H1 (cell line): ENCODE results near the gene TEX101. TPM values are rescaled to one million over a fixed set of nuclear protein-coding genes. Genes with fewer than 3 reads are reported as not detected.

Source experiments
- CTCF ChIA-PET: fragments of 300-600 bp; sonication (Branson Sonifier 250); formaldehyde crosslinking; loops from one replicate; lab custom pipeline; 2021; ENCODE audit not compliant: partially characterized antibody; lab: Charles Lee
- POLR2A ChIA-PET: fragments of 300-600 bp; sonication (Branson Sonifier 250); formaldehyde crosslinking; loops from one replicate; lab custom pipeline; 2021; ENCODE audit warnings: inconsistent platforms; ENCODE audit not compliant: partially characterized antibody; lab: Charles Lee
- DNase-seq, 2 experiments: peaks; one replicate each; pipeline versions ENCODE4 v3.0.0 to v3.0.0-alpha.2; 2010 to 2022; ENCODE audit warnings: low spot score in 2 of 2, low read depth in 1 of 2, mixed read lengths in 1 of 2
- FAIRE-seq: peaks from 2 replicates; lab custom pipeline; 2011; peaks lifted over from hg19 to GRCh38; lab: Jason Lieb, UNC
- H2AFZ ChIP-seq: 2 replicates; pipeline ENCODE4 v1.8.1; 2012; ENCODE audit warnings: low read length, inconsistent platforms
- H2AK5ac ChIP-seq: 2 replicates; pipeline ENCODE4 v1.6.1; 2013; ENCODE audit warnings: low read depth, low read length
- H2BK120ac ChIP-seq: replicated peaks from 2 replicates; pipeline ENCODE3; 2013; ENCODE audit warnings: low read depth, low read length, inconsistent platforms
- H2BK12ac ChIP-seq: 2 replicates; pipeline ENCODE4 v1.6.1; 2013; ENCODE audit warnings: low read depth, low read length
- H2BK15ac ChIP-seq: 2 replicates; pipeline ENCODE4 v1.6.1; 2013; ENCODE audit warnings: low read length
- H2BK20ac ChIP-seq: 2 replicates; pipeline ENCODE4 v1.6.1; 2013; ENCODE audit warnings: low read length
- H2BK5ac ChIP-seq: 2 replicates; pipeline ENCODE4 v1.6.1; 2013; ENCODE audit warnings: low read depth, low read length
- H3K14ac ChIP-seq: 2 replicates; pipeline ENCODE4 v1.6.1; 2013; ENCODE audit warnings: inconsistent platforms; ENCODE audit not compliant: insufficient read length
- H3K18ac ChIP-seq: 2 replicates; pipeline ENCODE4 v1.6.1; 2013; ENCODE audit warnings: low read length; ENCODE audit errors: extremely low read depth
- H3K23ac ChIP-seq: 2 replicates; pipeline ENCODE4 v1.6.1; 2013; ENCODE audit warnings: inconsistent platforms; ENCODE audit not compliant: insufficient read length
- H3K23me2 ChIP-seq: 2 replicates; pipeline ENCODE4 v1.6.1; 2013; ENCODE audit warnings: low read depth, low read length
- H3K27ac ChIP-seq: 2 replicates; pipeline ENCODE4 v1.6.1; 2011; ENCODE audit warnings: low read depth, low read length, inconsistent platforms
- H3K27me3 ChIP-seq, 4 experiments: replicated peaks in 1 of 4; 1 replicate in 1 of 4; 2 replicates in 3 of 4; pipeline versions ENCODE4 v1.6.1 to v1.8.1; 2011 to 2013; ENCODE audit warnings: low read length in 3 of 4, mild to moderate bottlenecking in 3 of 4, inconsistent platforms in 2 of 4, mixed read lengths in 2 of 4, moderate library complexity in 1 of 4; ENCODE audit not compliant: control insufficient read depth in 3 of 4, insufficient read depth in 3 of 4; ENCODE audit errors: extremely low read depth in 1 of 4
- H3K36me3 ChIP-seq, 4 experiments: 2 replicates each; pipeline versions ENCODE4 v1.6.1 to v1.8.1; 2011 to 2013; ENCODE audit warnings: mild to moderate bottlenecking in 4 of 4, low read length in 3 of 4, moderate library complexity in 2 of 4, control low read depth in 1 of 4, inconsistent platforms in 1 of 4; ENCODE audit not compliant: insufficient read depth in 4 of 4, control insufficient read depth in 2 of 4
- H3K4ac ChIP-seq: replicated peaks from 2 replicates; pipeline ENCODE3; 2013; ENCODE audit warnings: low read length, low read depth, mixed read lengths, inconsistent platforms; ENCODE audit not compliant: insufficient read length
- H3K4me1 ChIP-seq, 4 experiments: replicated peaks in 1 of 4; 1 replicate in 1 of 4; 2 replicates in 3 of 4; pipeline versions ENCODE4 v1.6.1 to v1.8.1; 2011 to 2013; ENCODE audit warnings: low read length in 3 of 4, inconsistent platforms in 2 of 4, mixed read lengths in 1 of 4; ENCODE audit not compliant: insufficient read depth in 4 of 4, control insufficient read depth in 3 of 4
- H3K4me2 ChIP-seq, 2 experiments: 2 replicates each; pipeline versions ENCODE4 v1.6.1 to v1.8.1; 2011 to 2013; ENCODE audit warnings: low read depth in 2 of 2, low read length in 2 of 2, control low read depth in 1 of 2, inconsistent platforms in 1 of 2, mild to moderate bottlenecking in 1 of 2; ENCODE audit not compliant: insufficient read depth in 1 of 2
- H3K4me3 ChIP-seq, 4 experiments: fragments of 200-600, 300-600 bp in 1 of 4; sonication (generic), shearing (Covaris generic), sonication (Bioruptor Twin) in 1 of 4; 2 replicates each; pipeline versions ENCODE4 v1.5.1 to v1.8.1; 2011 to 2016; ENCODE audit warnings: low read length in 4 of 4, low read depth in 3 of 4, control low read depth in 2 of 4, inconsistent platforms in 2 of 4, mild to moderate bottlenecking in 2 of 4, mixed read lengths in 1 of 4, moderate library complexity in 1 of 4; ENCODE audit not compliant: insufficient read depth in 2 of 4; ENCODE audit errors: extremely low read depth in 1 of 4
- H3K56ac ChIP-seq: replicated peaks from 2 replicates; pipeline ENCODE3; 2013; ENCODE audit warnings: low read depth, mild to moderate bottlenecking, mixed read lengths, low read length, inconsistent platforms; ENCODE audit not compliant: insufficient read length
- H3K79me1 ChIP-seq: 2 replicates; pipeline ENCODE4 v1.6.1; 2013; ENCODE audit warnings: low read depth, low read length, control low read depth
- H3K79me2 ChIP-seq, 2 experiments: 2 replicates each; pipeline versions ENCODE4 v1.6.1 to v1.8.1; 2012 to 2013; ENCODE audit warnings: low read length in 2 of 2, mild to moderate bottlenecking in 2 of 2, inconsistent platforms in 1 of 2; ENCODE audit not compliant: insufficient read depth in 2 of 2, control insufficient read depth in 1 of 2
- H3K9ac ChIP-seq, 4 experiments: replicated peaks in 1 of 4; 1 replicate in 1 of 4; 2 replicates in 3 of 4; pipeline versions ENCODE4 v1.6.1 to v1.8.1; 2011 to 2013; ENCODE audit warnings: low read depth in 3 of 4, low read length in 3 of 4, control low read depth in 2 of 4, mild to moderate bottlenecking in 2 of 4, moderate library complexity in 2 of 4, inconsistent platforms in 1 of 4; ENCODE audit errors: extremely low read depth in 1 of 4
- H3K9me3 ChIP-seq, 2 experiments: 2 replicates each; pipeline versions ENCODE4 v1.6.1 to v1.8.1; 2012 to 2013; ENCODE audit warnings: mild to moderate bottlenecking in 2 of 2, moderate library complexity in 2 of 2, control low read depth in 1 of 2, inconsistent platforms in 1 of 2, low read depth in 1 of 2, low read length in 1 of 2, mixed read lengths in 1 of 2; ENCODE audit not compliant: insufficient read depth in 2 of 2
- H4K20me1 ChIP-seq, 2 experiments: replicated peaks in 1 of 2; 2 replicates each; pipeline versions ENCODE3 to v1.8.1; 2011 to 2013; ENCODE audit warnings: inconsistent platforms in 2 of 2, low read length in 2 of 2, mild to moderate bottlenecking in 1 of 2; ENCODE audit not compliant: insufficient read depth in 2 of 2, control insufficient read depth in 1 of 2
- H4K5ac ChIP-seq: 2 replicates; pipeline ENCODE4 v1.6.1; 2013; ENCODE audit warnings: low read length, low read depth, mixed read lengths, inconsistent platforms; ENCODE audit not compliant: insufficient read length
- H4K8ac ChIP-seq: 2 replicates; pipeline ENCODE4 v1.8.0; 2013; ENCODE audit warnings: mild to moderate bottlenecking, moderate library complexity, low read length, inconsistent platforms; ENCODE audit not compliant: insufficient read depth; ENCODE audit errors: extremely low read depth
- H4K91ac ChIP-seq: replicated peaks from 2 replicates; pipeline ENCODE3; 2013; ENCODE audit warnings: low read length, mixed read lengths, inconsistent platforms; ENCODE audit not compliant: insufficient read length
- ASH2L ChIP-seq: fragments of 200-600, 300-600 bp; sonication (generic); IDR thresholded peaks from one replicate; pipeline ENCODE4 v1.7.1; 2017; ENCODE audit warnings: low read length
- CREB1 ChIP-seq: IDR thresholded peaks from 2 replicates; pipeline ENCODE4 v1.6.1; 2012; ENCODE audit warnings: inconsistent platforms
- EZH2 ChIP-seq: fragments of 200-600 bp; sonication (generic); IDR thresholded peaks from 2 replicates; pipeline ENCODE4 v1.7.1; 2012; ENCODE audit warnings: low read depth, mild to moderate bottlenecking, moderate library complexity, low read length, inconsistent platforms; ENCODE audit not compliant: severe bottlenecking
- GABPA ChIP-seq: IDR thresholded peaks from 2 replicates; pipeline ENCODE4 v1.6.1; 2011; ENCODE audit warnings: mild to moderate bottlenecking, low read length, moderate library complexity, borderline replicate concordance; ENCODE audit not compliant: insufficient read depth
- GTF2F1 ChIP-seq: IDR thresholded peaks from 2 replicates; pipeline ENCODE4 v1.6.1; 2012; ENCODE audit warnings: low read depth, low read length, improper control_type of control experiment, borderline replicate concordance
- KDM5A ChIP-seq: fragments of 200-600 bp; IDR thresholded peaks from 2 replicates; pipeline ENCODE4 v1.7.1; 2012; ENCODE audit warnings: mild to moderate bottlenecking, low read length, inconsistent platforms, mixed read lengths
- MAFK ChIP-seq: IDR thresholded peaks from 2 replicates; pipeline ENCODE4 v1.6.1; 2012; ENCODE audit warnings: low read depth, mild to moderate bottlenecking, improper control_type of control experiment, low read length
- NRF1 ChIP-seq: IDR thresholded peaks from 2 replicates; pipeline ENCODE4 v1.6.1; 2011; ENCODE audit warnings: mild to moderate bottlenecking, low read depth, low read length, improper control_type of control experiment
- RFX5 ChIP-seq: IDR thresholded peaks from 2 replicates; pipeline ENCODE4 v1.6.1; 2011; ENCODE audit warnings: low read depth, low read length, improper control_type of control experiment, borderline replicate concordance
- RXRA ChIP-seq: IDR thresholded peaks from 2 replicates; pipeline ENCODE4 v1.6.1; 2011; ENCODE audit warnings: low read depth, mild to moderate bottlenecking, low read length, moderate library complexity; ENCODE audit not compliant: insufficient read depth
- SP1 ChIP-seq: IDR thresholded peaks from 2 replicates; pipeline ENCODE4 v1.6.1; 2011; ENCODE audit warnings: low read depth, low read length
- SRF ChIP-seq: IDR thresholded peaks from 2 replicates; pipeline ENCODE4 v1.6.1; 2011; ENCODE audit warnings: mild to moderate bottlenecking, low read depth, low read length, moderate library complexity
- WGBS, 2 experiments: shearing (Covaris generic) in 1 of 2; methylation state at CpG; one replicate each; pipeline versions ENCODE4 v1.1.6 to v1.1.7; 2013 to 2015; ENCODE audit warnings: low lambda C conversion rate in 2 of 2, mixed read lengths in 2 of 2, inconsistent platforms in 1 of 2, low coverage in 1 of 2, missing lambda C conversion rate in 1 of 2; ENCODE audit not compliant: insufficient replicate concordance in 2 of 2, insufficient coverage in 1 of 2, insufficient read length in 1 of 2; ENCODE audit errors: extremely low coverage in 1 of 2, missing lambda C conversion rate in 1 of 2; 5-methylcytosine and 5-hydroxymethylcytosine counted together
- polyA plus RNA-seq, 7 experiments: library from polyadenylated mRNA; depleted of rRNA in 3 of 7; stranded (reverse) in 5 of 7; unstranded in 2 of 7; fragments of >200 nt in 5 of 7; fragments of 200-250 nt in 2 of 7; gene quantifications; 1 replicate in 5 of 7; 2 replicates in 1 of 7; 4 replicates in 1 of 7; pipeline versions ENCODE4 v1.2.1 to v1.2.3, GENCODE V29; 2011 to 2013; ENCODE audit warnings: missing spikeins in 2 of 7, mixed read lengths in 2 of 7
- total RNA-seq: library from RNA; stranded (reverse); fragmentation: NEBNext Ultra II Directional; extraction: Animal tissue kit (Norgen Biotek cat#: 25700); gene quantifications from 2 replicates; pipeline ENCODE4 v1.2.1, GENCODE V29; 2021
- TF ChIP-seq, protein P1 (sequence below): IDR thresholded peaks from 2 replicates; pipeline ENCODE4 v1.6.1; 2012; ENCODE audit warnings: low read length, inconsistent platforms

The TEX101 gene
- total and polyA plus RNA-seq, 2 of the 8 experiments (the other 6 are each of a cell fraction or from before 2014, with no cell fraction given) = 0.12 TPM; not detected in 1

DNA sequence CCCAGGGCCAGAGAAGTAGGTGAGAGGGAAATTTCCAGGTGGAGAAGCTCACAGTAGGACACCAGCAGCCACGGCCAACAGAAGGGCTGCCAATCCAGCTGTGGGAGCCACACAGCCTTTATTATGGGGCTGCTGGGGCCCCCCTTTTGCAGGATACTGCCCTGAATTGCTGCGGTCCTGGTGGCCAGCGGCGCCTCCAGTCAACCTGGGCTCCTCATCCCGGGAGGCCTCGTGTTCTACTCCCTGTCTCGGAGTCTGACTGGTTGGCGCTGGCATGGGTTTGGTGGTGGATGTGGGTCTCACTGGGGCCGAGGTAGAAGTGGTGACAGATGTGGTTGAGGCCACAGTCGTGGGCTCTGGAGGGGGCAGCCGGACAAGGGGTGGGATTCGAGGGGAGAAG is 46.6 kb downstream of the TEX101 start:
- H2BK15ac ChIP-seq = no peak overlapping the region
- H2BK20ac ChIP-seq = no peak overlapping the region
- H2AFZ ChIP-seq = no peak overlapping the region
- no peak overlapping the region for H3K18ac ChIP-seq
- no peaks in the 10 kb centered on the region for H3K79me2 ChIP-seq
- H2BK12ac ChIP-seq = no peak overlapping the region
- ChIA-PET POLR2A (interaction anchor here (0.7 kb wide), 1 partner anchor 13 kb away, joined by 3 read pairs; no protein-coding TSS in a partner anchor), CTCF (interaction anchor here (0.6 to 4.0 kb wide), 11 partner anchors 13 to 1139 kb away, joined by 3 to 24 read pairs (median 4); partner anchors contain the start of gene PHLDB3)
- H3K4me3 ChIP-seq = no peak overlapping the region
- H3K14ac ChIP-seq = no peak overlapping the region
- H2AK5ac ChIP-seq = no peak overlapping the region
- no peak overlapping the region for H3K4me2 ChIP-seq
- H3K79me1 ChIP-seq = no peaks in the 10 kb centered on the region
- H4K8ac ChIP-seq = no peak overlapping the region
- FAIRE-seq (no peak), DNase-seq (no peak)
- no peak overlapping the region for H3K23ac ChIP-seq
- H4K5ac ChIP-seq = no peak overlapping the region
- no peak overlapping the region for H3K27ac ChIP-seq
- H3K9me3 ChIP-seq = no peaks in the 10 kb centered on the region
- no peak overlapping the region for H3K9ac ChIP-seq
- H3K56ac ChIP-seq = no peak overlapping the region
- H3K27me3 ChIP-seq = peaks cover 0 to 25% (median 15%) of the 10 kb centered on the region in 4 experiments; a peak in 6 of 7 replicates
- peaks cover 0 to 8% (median 3%) of the 10 kb centered on the region in 4 experiments; a peak in 4 of 7 replicates for H3K4me1 ChIP-seq
- H3K36me3 ChIP-seq = no peaks in the 10 kb centered on the region
- no peak overlapping the region for H2BK5ac ChIP-seq
- H4K20me1 ChIP-seq = no peaks in the 10 kb centered on the region
- peaks cover 13% of the 10 kb centered on the region for H3K23me2 ChIP-seq
- H4K91ac ChIP-seq = no peak overlapping the region
- no peak overlapping the region for H2BK120ac ChIP-seq
- WGBS, 2 experiments = 89% methylated on average over 11 of the region's 12 CpGs; no CpG with 5 or more reads in 1 of the 2 experiments
- H3K4ac ChIP-seq = no peak overlapping the region
- TF ChIP-seq CREB1 (no peak), KDM5A (no peak), MAFK (no peak), SRF (no peak), ASH2L (no peak), GABPA (no peak), RXRA (no peak), SP1 (no peak), RFX5 (no peak), NRF1 (no peak), EZH2 (no peak), GTF2F1 (no peak)
- TF ChIP-seq, protein P1, sequence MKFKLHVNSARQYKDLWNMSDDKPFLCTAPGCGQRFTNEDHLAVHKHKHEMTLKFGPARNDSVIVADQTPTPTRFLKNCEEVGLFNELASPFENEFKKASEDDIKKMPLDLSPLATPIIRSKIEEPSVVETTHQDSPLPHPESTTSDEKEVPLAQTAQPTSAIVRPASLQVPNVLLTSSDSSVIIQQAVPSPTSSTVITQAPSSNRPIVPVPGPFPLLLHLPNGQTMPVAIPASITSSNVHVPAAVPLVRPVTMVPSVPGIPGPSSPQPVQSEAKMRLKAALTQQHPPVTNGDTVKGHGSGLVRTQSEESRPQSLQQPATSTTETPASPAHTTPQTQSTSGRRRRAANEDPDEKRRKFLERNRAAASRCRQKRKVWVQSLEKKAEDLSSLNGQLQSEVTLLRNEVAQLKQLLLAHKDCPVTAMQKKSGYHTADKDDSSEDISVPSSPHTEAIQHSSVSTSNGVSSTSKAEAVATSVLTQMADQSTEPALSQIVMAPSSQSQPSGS = no peak
